NCI-H345 treated with DMSO at 0.1 percent for 48 hours (cell line): ENCODE results near the gene KLHL36.
"Not testable (repeated sequence)": the region's sequence is repeated elsewhere in the genome, so short reads cannot be mapped to it uniquely, and the experiment has no call there.

ENCODE experiments used
- DNase-seq: peaks from one replicate; lab custom pipeline; 2025; ENCODE audit not compliant: unreplicated experiment; lab: John Stamatoyannopoulos, UW

The KLHL36 gene

GRCh38 chr16:84690088-84690819, 41.9 kb downstream of the KLHL36 start:
- DNase-seq = no peak

GRCh38 chr16:84692451-84693214, 44.3 kb downstream of the KLHL36 start:
- DNase-seq = no peak

- DNase-seq = not testable (repeated sequence)
These were observed 45.6 kb downstream of the KLHL36 start for GRCh38 chr16:84693869-84694268.

GRCh38 chr16:84694980-84695379, 46.7 kb downstream of the KLHL36 start:
- DNase-seq = no peak

GRCh38 chr16:84699147-84699711, 50.9 kb downstream of the KLHL36 start:
- no peak for DNase-seq

GRCh38 chr16:84699712-84700445, 51.6 kb downstream of the KLHL36 start, which contains the start of gene USP10:
Gene USP10, plus strand, starts transcription at chr16:84700000. Its CDS starts 91 bp downstream, at chr16:84700091.
- peak; percentile 41 for DNase-seq

GRCh38 chr16:84700446-84701300, 52.4 kb downstream of the KLHL36 start:
- DNase-seq = no peak

- DNase-seq = no peak
These were observed 55.4 kb downstream of the KLHL36 start for GRCh38 chr16:84703681-84704080.

- DNase-seq = no peak
These were observed 55.9 kb downstream of the KLHL36 start for GRCh38 chr16:84704253-84704652.

GRCh38 chr16:84706856-84707255, 58.5 kb downstream of the KLHL36 start:
- DNase-seq = no peak

- DNase-seq = no peak
These were observed 61.3 kb downstream of the KLHL36 start for GRCh38 chr16:84709609-84710008.

- DNase-seq = no peak
These were observed 62.4 kb downstream of the KLHL36 start for GRCh38 chr16:84710686-84711085.
